BJ (cell line): ENCODE measurements around the gene RABGAP1L. TPM values are rescaled to one million over a fixed set of nuclear protein-coding genes. Genes with fewer than 3 reads are reported as not detected.

Source experiments
- CTCF ChIA-PET: fragments of 350-600 bp; formaldehyde crosslinking; extraction: SDS; loops from one replicate; lab custom pipeline; 2021; ENCODE audit warnings: antibody characterized with exemption, inconsistent platforms; lab: Yijun Ruan, JAX
- POLR2A ChIA-PET: fragments of 300-600 bp; sonication (Branson Sonifier 250); formaldehyde crosslinking; extraction: SDS; loops from one replicate; lab custom pipeline; 2021; ENCODE audit warnings: antibody characterized with exemption; lab: Charles Lee
- DNase-seq: peaks from one replicate; pipeline ENCODE4 v3.0.0-alpha.2; 2011; ENCODE audit warnings: low read depth
- H3K27me3 ChIP-seq: 2 replicates; pipeline ENCODE4 v1.6.0; 2011; ENCODE audit warnings: low read length; ENCODE audit not compliant: control insufficient read depth, insufficient read depth
- H3K36me3 ChIP-seq: 2 replicates; pipeline ENCODE4 v1.5.1; 2011; ENCODE audit warnings: low read length; ENCODE audit not compliant: control insufficient read depth, insufficient read depth
- H3K4me3 ChIP-seq: 2 replicates; pipeline ENCODE4 v1.5.1; 2011; ENCODE audit warnings: low read depth, mild to moderate bottlenecking, control low read depth, low read length
- polyA plus RNA-seq: library from polyadenylated mRNA; depleted of rRNA; stranded (reverse); fragments of >200 nt; gene quantifications from 2 replicates; pipeline ENCODE4 v1.2.3, GENCODE V29; 2011
- TF ChIP-seq, protein P1 (sequence below): IDR thresholded peaks from 2 replicates; pipeline ENCODE4 v1.5.1; 2011; ENCODE audit warnings: low read depth, mild to moderate bottlenecking, control low read depth, inconsistent platforms, low read length, moderate library complexity; ENCODE audit not compliant: insufficient read depth

The RABGAP1L gene
- polyA plus RNA-seq, 1 experiment: 15.9 TPM

GRCh38 chr1:174786760-174787159 is 627.4 kb downstream of the RABGAP1L start:
- DNase-seq: no peak
- ChIA-PET CTCF (no interaction called here), POLR2A (no interaction called here)
- Histone ChIP-seq H3K4me3 (no peak overlapping the region), H3K27me3 (no peaks in the 10 kb centered on the region), H3K36me3 (no peaks in the 10 kb centered on the region)
- TF ChIP-seq, protein P1, sequence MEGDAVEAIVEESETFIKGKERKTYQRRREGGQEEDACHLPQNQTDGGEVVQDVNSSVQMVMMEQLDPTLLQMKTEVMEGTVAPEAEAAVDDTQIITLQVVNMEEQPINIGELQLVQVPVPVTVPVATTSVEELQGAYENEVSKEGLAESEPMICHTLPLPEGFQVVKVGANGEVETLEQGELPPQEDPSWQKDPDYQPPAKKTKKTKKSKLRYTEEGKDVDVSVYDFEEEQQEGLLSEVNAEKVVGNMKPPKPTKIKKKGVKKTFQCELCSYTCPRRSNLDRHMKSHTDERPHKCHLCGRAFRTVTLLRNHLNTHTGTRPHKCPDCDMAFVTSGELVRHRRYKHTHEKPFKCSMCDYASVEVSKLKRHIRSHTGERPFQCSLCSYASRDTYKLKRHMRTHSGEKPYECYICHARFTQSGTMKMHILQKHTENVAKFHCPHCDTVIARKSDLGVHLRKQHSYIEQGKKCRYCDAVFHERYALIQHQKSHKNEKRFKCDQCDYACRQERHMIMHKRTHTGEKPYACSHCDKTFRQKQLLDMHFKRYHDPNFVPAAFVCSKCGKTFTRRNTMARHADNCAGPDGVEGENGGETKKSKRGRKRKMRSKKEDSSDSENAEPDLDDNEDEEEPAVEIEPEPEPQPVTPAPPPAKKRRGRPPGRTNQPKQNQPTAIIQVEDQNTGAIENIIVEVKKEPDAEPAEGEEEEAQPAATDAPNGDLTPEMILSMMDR: no peak

DNA sequence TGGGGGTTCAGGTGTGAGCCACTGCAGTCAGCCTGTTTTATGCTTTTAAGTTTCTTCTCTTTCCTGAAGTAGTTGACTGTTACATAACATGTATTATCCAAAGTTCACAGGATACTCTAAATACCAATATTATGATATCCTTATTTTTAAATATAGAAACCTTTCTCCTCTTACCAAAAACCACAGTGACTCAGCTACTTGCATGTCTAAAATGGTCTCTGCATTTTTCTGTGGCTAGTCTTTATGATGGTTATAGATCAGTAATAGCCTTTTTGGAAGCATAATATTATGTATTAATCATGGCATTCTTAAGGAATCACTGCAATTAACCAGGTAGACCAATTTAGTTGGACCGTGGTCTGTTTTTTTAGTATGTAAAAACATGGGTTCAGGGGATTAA is 629.7 kb downstream of the RABGAP1L start:
- no peak overlapping the region for H3K4me3 ChIP-seq
- peak; percentile 78 for DNase-seq
- POLR2A ChIA-PET: interaction anchor here (1.6 kb wide), 1 partner anchor 210 kb away, joined by 5 read pairs; the partner anchor contains the start of gene CACYBP

DNA sequence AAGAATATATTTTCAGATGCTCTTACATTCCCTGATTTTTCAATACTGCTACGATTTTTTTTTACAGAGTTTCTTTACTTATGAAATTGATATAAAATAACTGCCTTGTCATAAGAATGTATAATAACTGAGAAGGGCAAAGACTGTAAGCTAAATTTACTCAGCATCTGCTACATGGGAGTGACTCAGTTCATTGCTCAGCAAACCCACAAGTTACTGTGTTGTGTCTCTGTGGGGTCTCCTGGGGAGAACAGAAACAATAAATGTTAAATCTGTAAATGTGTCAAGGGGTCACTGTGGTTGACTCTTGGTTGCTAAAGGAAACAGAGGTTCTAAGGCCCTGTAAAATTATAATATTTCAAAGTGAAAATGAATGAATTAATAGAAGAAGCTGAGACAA is 630.1 kb downstream of the RABGAP1L start:
- peak; percentile 66 for DNase-seq
- ChIA-PET CTCF (interaction anchor here (0.7 to 2.0 kb wide), 2 partner anchors 10 to 14 kb away, joined by 3 to 5 read pairs; no protein-coding TSS in a partner anchor), POLR2A (interaction anchor here (1.6 kb wide), 1 partner anchor 210 kb away, joined by 5 read pairs; the partner anchor contains the start of gene CACYBP)
- H3K36me3 ChIP-seq: no peaks in the 10 kb centered on the region
- H3K4me3 ChIP-seq: no peak overlapping the region
- no peaks in the 10 kb centered on the region for H3K27me3 ChIP-seq
- TF ChIP-seq, protein P1: no peak

More for the DNA sequence above, 629.7 kb downstream of the RABGAP1L start:
- H3K36me3 ChIP-seq: no peaks in the 10 kb centered on the region
- H3K27me3 ChIP-seq: no peaks in the 10 kb centered on the region
- CTCF ChIA-PET: no interaction called here
- TF ChIP-seq, protein P1: no peak

GRCh38 chr1:174791863-174792262 is 632.5 kb downstream of the RABGAP1L start:
- Histone ChIP-seq H3K36me3 (no peaks in the 10 kb centered on the region), H3K4me3 (no peak overlapping the region), H3K27me3 (no peaks in the 10 kb centered on the region)
- TF ChIP-seq, protein P1: no peak
- no peak for DNase-seq
- POLR2A ChIA-PET: no interaction called here
- CTCF ChIA-PET: interaction anchor here (0.9 to 1.2 kb wide), 2 partner anchors 207 to 237 kb away, joined by 3 read pairs; no protein-coding TSS in a partner anchor

DNA sequence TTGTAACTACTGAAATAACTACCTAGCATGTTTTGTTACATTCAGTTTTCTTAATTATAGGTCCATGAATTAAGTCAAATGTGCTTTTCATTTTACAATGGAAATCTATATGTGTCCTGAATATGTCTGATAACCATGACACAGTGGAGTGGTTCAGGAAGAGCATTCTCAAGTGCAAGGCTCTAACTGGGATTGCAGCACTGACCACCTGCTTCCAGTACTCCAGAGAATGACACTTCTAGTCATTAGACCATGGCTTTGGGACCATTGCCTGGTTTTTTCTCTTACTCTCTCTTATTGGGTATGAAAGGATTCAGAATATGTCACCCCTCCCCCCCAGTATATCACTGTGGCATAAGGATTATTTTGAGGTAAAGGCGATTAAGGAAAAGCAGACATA is 635.5 kb downstream of the RABGAP1L start:
- CTCF ChIA-PET: no interaction called here
- TF ChIP-seq, protein P1: no peak
- no peak overlapping the region for H3K4me3 ChIP-seq
- POLR2A ChIA-PET: no interaction called here
- no peaks in the 10 kb centered on the region for H3K36me3 ChIP-seq
- no peaks in the 10 kb centered on the region for H3K27me3 ChIP-seq
- DNase-seq: no peak
